ENCODE results near the gene DAB1.

Gene DAB1

DNA sequence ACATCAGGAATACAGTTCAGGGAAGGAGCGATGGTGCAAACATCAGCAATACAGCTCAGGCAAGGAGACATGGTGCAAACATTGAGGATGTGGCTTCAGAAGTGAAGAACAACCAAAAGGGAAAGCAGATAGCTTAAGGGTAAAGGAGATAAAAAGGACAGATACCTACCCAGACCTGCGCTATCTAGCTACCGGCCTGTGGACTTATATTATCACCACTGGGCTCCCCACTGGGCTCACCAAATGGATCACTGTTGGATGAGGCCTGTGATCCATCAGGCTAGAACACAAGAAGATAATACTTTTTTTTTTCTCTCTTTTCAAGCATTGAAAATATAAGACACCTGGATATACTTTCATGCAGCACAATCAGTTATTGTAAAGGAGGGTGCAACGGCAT is 413.3 kb downstream of the DAB1 start:
- no peak overlapping the region for H3K4me3 ChIP-seq (ENCODE audit: control insufficient read depth, low read depth, low read length)
- TF ChIP-seq CTCF (conservative IDR thresholded peaks at IDR 0.05; ENCODE audit: control insufficient read depth, insufficient read depth, low read depth, low read length), result no peak
- no peak for DNase-seq (ENCODE audit: low read depth)

- TF ChIP-seq CTCF (conservative IDR thresholded peaks at IDR 0.05; ENCODE audit: control insufficient read depth, insufficient read depth, low read depth, low read length), result no peak
- H3K4me3 ChIP-seq (ENCODE audit: control insufficient read depth, low read depth, low read length), result no peak overlapping the region
- DNase-seq (ENCODE audit: low read depth), result no peak
Observed at GRCh38 chr1:57007948-57008347, 415.9 kb downstream of the DAB1 start.

DNA sequence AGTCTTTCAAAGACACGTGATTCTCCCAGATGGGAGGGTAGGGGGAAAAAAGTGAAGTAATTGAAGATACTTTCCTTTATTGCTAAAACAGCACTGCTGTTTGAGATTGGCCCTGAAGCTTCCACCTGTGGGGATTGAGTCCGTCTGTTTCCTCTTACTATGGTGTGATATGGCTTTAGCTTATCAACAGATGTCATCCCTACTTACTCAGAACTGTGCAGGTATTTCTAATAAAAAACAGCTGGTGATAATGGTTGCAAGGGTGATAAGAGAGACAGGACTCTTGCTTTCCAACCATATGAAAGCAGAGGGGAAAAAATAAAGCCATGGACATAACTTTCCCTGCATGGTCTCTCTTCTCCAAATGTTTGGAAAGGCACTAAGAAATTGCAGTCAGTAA is 416.4 kb downstream of the DAB1 start:
- TF ChIP-seq CTCF (conservative IDR thresholded peaks at IDR 0.05; ENCODE audit: control insufficient read depth, insufficient read depth, low read depth, low read length), result no peak
- no peak for DNase-seq (ENCODE audit: low read depth)
- no peak overlapping the region for H3K4me3 ChIP-seq (ENCODE audit: control insufficient read depth, low read depth, low read length)

DNA sequence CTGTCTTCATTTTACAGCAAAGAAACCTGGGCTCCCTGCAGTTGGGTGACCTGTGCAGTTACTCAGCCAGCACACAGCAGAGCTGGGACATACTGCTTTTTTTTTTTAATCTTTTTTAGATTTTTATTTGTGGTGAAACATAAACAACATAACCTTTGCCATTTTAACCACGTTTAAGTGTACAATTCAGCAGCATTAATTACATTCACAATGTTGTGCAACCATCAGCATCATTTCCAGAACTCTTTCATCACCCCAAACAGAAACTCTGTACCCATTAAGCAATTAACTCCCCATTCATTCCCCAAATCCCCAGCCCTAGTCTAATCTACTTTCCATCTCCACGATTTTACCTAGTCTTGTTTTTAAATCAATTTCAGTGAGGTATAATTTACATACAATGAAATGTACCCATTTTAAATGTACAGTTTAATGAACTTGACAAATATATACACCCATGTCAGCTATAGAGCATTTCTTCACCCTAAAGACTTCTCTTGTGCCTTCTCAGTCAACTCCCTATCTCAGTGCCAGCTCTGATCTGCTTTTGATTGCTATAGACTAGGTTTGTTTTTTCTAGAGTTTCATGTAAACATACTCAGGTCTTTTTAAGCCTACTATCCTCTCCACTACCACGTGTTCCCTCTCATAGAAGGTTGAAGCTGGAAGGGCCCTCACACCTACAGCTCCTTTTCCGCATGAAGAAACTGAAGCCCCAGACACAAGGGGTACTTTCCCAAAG is 420.3 kb downstream of the DAB1 start:
- no peak overlapping the region for H3K4me3 ChIP-seq (ENCODE audit: control insufficient read depth, low read depth, low read length)
- no peak for TF ChIP-seq CTCF (conservative IDR thresholded peaks at IDR 0.05; ENCODE audit: control insufficient read depth, insufficient read depth, low read depth, low read length)
- peak; percentile 16 for DNase-seq (ENCODE audit: low read depth)

DNA sequence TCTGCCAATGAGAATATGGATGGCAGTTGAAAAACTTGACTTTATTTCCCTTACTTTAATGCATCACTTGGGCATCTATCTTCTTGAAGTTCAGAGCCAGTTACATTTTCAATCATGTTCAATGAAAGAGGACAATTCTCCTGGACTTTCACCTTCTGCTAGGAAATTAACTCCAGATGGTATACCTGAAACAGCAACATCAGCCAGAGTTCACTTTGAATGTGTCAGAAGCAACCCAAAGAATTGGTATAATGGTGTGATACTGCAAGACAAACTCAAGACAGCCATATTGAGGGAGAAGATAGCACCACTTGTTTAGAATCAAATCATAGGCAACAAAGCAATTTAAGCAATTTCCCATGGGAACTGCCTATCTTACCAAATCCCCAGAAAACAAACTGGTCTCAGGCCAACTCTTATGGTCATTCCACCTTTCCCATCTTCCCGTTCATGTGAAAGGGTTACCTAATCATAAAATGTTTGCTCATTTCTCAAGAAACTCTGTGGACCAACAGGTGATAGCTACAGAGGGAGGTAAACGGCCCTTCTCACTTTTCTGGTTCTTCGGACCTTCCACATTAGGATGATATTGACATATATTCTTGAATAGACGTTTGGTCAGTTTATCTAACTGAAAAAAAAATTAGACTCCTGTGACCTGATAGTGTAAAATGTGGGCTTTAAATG is 428.3 kb downstream of the DAB1 start:
- H3K4me3 ChIP-seq (ENCODE audit: control insufficient read depth, low read depth, low read length), result no peak overlapping the region
- no peak for DNase-seq (ENCODE audit: low read depth)
- no peak for TF ChIP-seq CTCF (conservative IDR thresholded peaks at IDR 0.05; ENCODE audit: control insufficient read depth, insufficient read depth, low read depth, low read length)

DNA sequence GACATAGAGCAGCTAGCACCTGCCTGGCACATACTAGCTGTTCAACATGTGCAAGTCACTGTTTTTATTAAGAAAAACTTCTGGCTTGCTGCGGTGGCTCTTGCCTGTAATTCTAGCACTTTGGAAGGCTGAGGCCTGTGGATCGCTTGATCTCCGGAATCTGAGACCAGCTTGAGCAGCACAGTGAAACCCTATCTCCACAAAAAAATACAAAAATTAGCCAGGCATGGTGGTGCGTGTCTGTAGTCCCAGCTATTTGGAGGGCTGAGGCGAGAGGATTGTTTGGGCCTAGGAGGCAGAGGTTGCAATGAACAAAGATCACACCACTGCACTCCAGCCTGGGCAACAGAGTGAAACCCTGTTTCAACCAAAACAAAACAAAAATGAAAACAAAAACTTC is 430.4 kb downstream of the DAB1 start:
- no peak overlapping the region for H3K4me3 ChIP-seq (ENCODE audit: control insufficient read depth, low read depth, low read length)
- TF ChIP-seq CTCF (conservative IDR thresholded peaks at IDR 0.05; ENCODE audit: control insufficient read depth, insufficient read depth, low read depth, low read length), result no peak
- DNase-seq (ENCODE audit: low read depth), result no peak
